Right cardiac atrium (tissue), 5 donors: ENCODE data around the gene ZNF91. TPM values are rescaled to one million over a fixed set of nuclear protein-coding genes. Genes with fewer than 3 reads are reported as not detected.
A peak's percentile ranks its signal among the peaks of the same experiment; 100 is the strongest.
"Not testable (repeated sequence)": the region's sequence is repeated elsewhere in the genome, so short reads cannot be mapped to it uniquely, and the experiment has no call there.

Experiments used
- ATAC-seq, 2 donors: fragments of 200-7000 bp; cut with Tn5 transposase; one replicate each; pipeline versions ENCODE4 v1.8.0 to v1.9.1; 2020; ENCODE audit warnings: moderate library complexity in 2 of 2, mild to moderate bottlenecking in 1 of 2
- DNase-seq, 3 donors: peaks; one replicate each; pipeline ENCODE4 v3.0.0-alpha.2; 2020
- H3K27ac ChIP-seq: one replicate; pipeline ENCODE4 v1.5.1; 2013; ENCODE audit warnings: mild to moderate bottlenecking, low read length, control low read depth, moderate library complexity
- H3K27me3 ChIP-seq: one replicate; pipeline ENCODE4 v1.6.1; 2013; ENCODE audit not compliant: control insufficient read depth, insufficient read depth
- H3K4me1 ChIP-seq: one replicate; pipeline ENCODE4 v1.6.1; 2013; ENCODE audit warnings: low read length; ENCODE audit not compliant: control insufficient read depth, insufficient read depth
- H3K4me3 ChIP-seq: one replicate; pipeline ENCODE4 v1.5.1; 2013; ENCODE audit warnings: low read length, control low read depth
- H3K9me3 ChIP-seq: one replicate; pipeline ENCODE4 v1.6.1; 2013; ENCODE audit warnings: low read length; ENCODE audit not compliant: control insufficient read depth
- WGBS: extraction: QIAGEN DNeasy Blood & Tissue Kit; methylation state at CpG from one replicate; pipeline ENCODE4 v1.1.7; 2013; 5-methylcytosine and 5-hydroxymethylcytosine counted together
- intact Hi-C, 4 donors: fragments of 100-400 bp; cut with DNase I; formaldehyde crosslinking; loops; one replicate each; pipeline versions ENCODE4 v1.11.0 to v1.14.0; 2022 to 2023
- long read RNA-seq, 4 donors: library from polyadenylated mRNA; unstranded; transcript quantifications; one replicate each; pipeline ENCODE4 v2.0.0, GENCODE V29; 2020 to 2021
- polyA plus RNA-seq: library from polyadenylated mRNA; stranded (reverse); fragments of 200-250 nt; gene quantifications from one replicate; pipeline ENCODE4 v1.2.3, GENCODE V29; 2013
- total RNA-seq, 4 donors: library from RNA; stranded (reverse); fragmentation: NEBNext Ultra II Directional; extraction: Animal tissue kit (Norgen Biotek cat#: 25700); gene quantifications; one replicate each; pipeline ENCODE4 v1.2.1, GENCODE V29; 2021
- donor health status: healthy with polysubstance abuse.
- donor health status: DM: no; HTN: yes; CAD: no.
- donor health status: DM: no; HTN: no; CAD: no.
- donor health status: DM: no; HTN: yes; CAD: no; lungs with severe emphysema.
- donor health status: DM: yes; HTN: yes; CAD: no.

Gene ZNF91
- total RNA-seq (100 to 1,000 TPM in 3 of 4 donors, 10 to 100 TPM in 1; 94.4 to 170 (median 139) TPM), polyA plus RNA-seq (19.9 TPM)
- long read RNA-seq, donor 1, full-length matches to known transcripts, result 16 of 46 reads
- long read RNA-seq, donor 1, partial matches to known transcripts, result 1 of 46 reads
- long read RNA-seq, donor 1, other reads (novel, unspliced or antisense), result 29 of 46 reads
- long read RNA-seq, donor 2, full-length matches to known transcripts, result 10 of 18 reads
- long read RNA-seq, donor 2, partial matches to known transcripts, result 0 of 18 reads
- long read RNA-seq, donor 2, other reads (novel, unspliced or antisense), result 8 of 18 reads
- long read RNA-seq, donor 3, full-length matches to known transcripts, result 12 of 65 reads
- long read RNA-seq, donor 3, partial matches to known transcripts, result 1 of 65 reads
- long read RNA-seq, donor 3, other reads (novel, unspliced or antisense), result 52 of 65 reads
- long read RNA-seq, donor 4, full-length matches to known transcripts, result 4 of 13 reads
- long read RNA-seq, donor 4, partial matches to known transcripts, result 1 of 13 reads
- long read RNA-seq, donor 4, other reads (novel, unspliced or antisense), result 8 of 13 reads

- ATAC-seq (peak; percentile 99), DNase-seq (peak; percentile 96 to 98 (median 97))
- Histone ChIP-seq H3K27ac (peak within 1 kb of the TSS; percentile 89), H3K4me3 (peak within 1 kb of the TSS; percentile 91), H3K9me3 (no peaks in the 10 kb centered on the region), H3K27me3 (no peaks in the 10 kb centered on the region), H3K4me1 (peaks cover 2% of the 10 kb centered on the region)
- WGBS, result 0% methylated on average over 32 of the region's 32 CpGs
- intact Hi-C loops, result loop anchor here in 1 of 4 donors (10.0 kb wide), 1 partner anchor 120 kb away; no protein-coding TSS in a partner anchor
Measured at GRCh38 chr19:23395041-23395721, at the start of gene ZNF91. Gene ZNF91, minus strand, starts transcription at chr19:23395471. Its CDS starts 117 bp downstream, at chr19:23395354.

- Histone ChIP-seq H3K27me3 (no peaks in the 10 kb centered on the region), H3K27ac (no peak overlapping the region), H3K9me3 (no peaks in the 10 kb centered on the region), H3K4me1 (no peaks in the 10 kb centered on the region), H3K4me3 (no peak overlapping the region)
- DNase-seq, result no peak
- ATAC-seq, result no peak
- WGBS, result 67% methylated on average over 9 of the region's 9 CpGs
- intact Hi-C loops, result no loop called here
Measured at GRCh38 chr19:23440791-23441190, 45.5 kb upstream of the ZNF91 start.

GRCh38 chr19:23440207-23440606, 44.9 kb upstream of the ZNF91 start:
- H3K4me3 ChIP-seq, result no peak overlapping the region
- H3K27ac ChIP-seq, result no peak overlapping the region
- H3K27me3 ChIP-seq, result no peaks in the 10 kb centered on the region
- H3K4me1 ChIP-seq, result no peaks in the 10 kb centered on the region
- H3K9me3 ChIP-seq, result no peaks in the 10 kb centered on the region
- no peak for DNase-seq
- intact Hi-C loops, result no loop called here
- no peak for ATAC-seq
- 84% methylated on average over 9 of the region's 9 CpGs for WGBS

GRCh38 chr19:23439623-23440022, 44.4 kb upstream of the ZNF91 start:
- no peak for ATAC-seq
- intact Hi-C loops, result no loop called here
- no peak overlapping the region for H3K27ac ChIP-seq
- H3K9me3 ChIP-seq, result no peaks in the 10 kb centered on the region
- no peaks in the 10 kb centered on the region for H3K4me1 ChIP-seq
- 88% methylated on average over 8 of the region's 8 CpGs for WGBS
- H3K4me3 ChIP-seq, result no peak overlapping the region
- no peaks in the 10 kb centered on the region for H3K27me3 ChIP-seq
- no peak for DNase-seq

- Histone ChIP-seq H3K4me1 (no peaks in the 10 kb centered on the region), H3K4me3 (no peak overlapping the region), H3K9me3 (no peaks in the 10 kb centered on the region), H3K27ac (no peak overlapping the region), H3K27me3 (no peaks in the 10 kb centered on the region)
- DNase-seq (no peak), ATAC-seq (no peak)
- 62% methylated on average over 4 of the region's 4 CpGs for WGBS
- intact Hi-C loops, result no loop called here
Measured at GRCh38 chr19:23437901-23438300, 42.6 kb upstream of the ZNF91 start.

- H3K27me3 ChIP-seq, result no peaks in the 10 kb centered on the region
- intact Hi-C loops, result no loop called here
- no peaks in the 10 kb centered on the region for H3K9me3 ChIP-seq
- 83% methylated on average over 4 of the region's 4 CpGs for WGBS
- no peak overlapping the region for H3K4me3 ChIP-seq
- no peak for DNase-seq
- no peaks in the 10 kb centered on the region for H3K4me1 ChIP-seq
- no peak overlapping the region for H3K27ac ChIP-seq
- no peak for ATAC-seq
Measured at GRCh38 chr19:23436944-23437343, 41.7 kb upstream of the ZNF91 start.

- WGBS, result 76% methylated on average over 4 of the region's 4 CpGs
- Histone ChIP-seq H3K9me3 (no peaks in the 10 kb centered on the region), H3K4me3 (no peak overlapping the region), H3K27me3 (no peaks in the 10 kb centered on the region), H3K27ac (no peak overlapping the region), H3K4me1 (no peaks in the 10 kb centered on the region)
- intact Hi-C loops, result no loop called here
- DNase-seq, result no peak
- no peak for ATAC-seq
Measured at GRCh38 chr19:23436318-23436717, 41.0 kb upstream of the ZNF91 start.

- no peak for ATAC-seq
- Histone ChIP-seq H3K27me3 (no peaks in the 10 kb centered on the region), H3K4me3 (no peak overlapping the region), H3K4me1 (no peaks in the 10 kb centered on the region), H3K27ac (no peak overlapping the region), H3K9me3 (no peaks in the 10 kb centered on the region)
- WGBS, result 56% methylated on average over 5 of the region's 5 CpGs
- DNase-seq, result no peak
- intact Hi-C loops, result no loop called here
Measured at GRCh38 chr19:23420824-23421223, 25.6 kb upstream of the ZNF91 start.

- H3K27me3 ChIP-seq, H3K4me3 ChIP-seq, H3K4me1 ChIP-seq, intact Hi-C loops, ATAC-seq, DNase-seq, H3K27ac ChIP-seq, H3K9me3 ChIP-seq: not testable (repeated sequence)
- 94% methylated on average over 37 of the region's 38 CpGs for WGBS
Measured at GRCh38 chr19:23419261-23419660, 24.0 kb upstream of the ZNF91 start.

- intact Hi-C loops, result no loop called here
- Histone ChIP-seq H3K4me3 (peak overlapping the region; percentile 8), H3K9me3 (no peaks in the 10 kb centered on the region), H3K27ac (no peak overlapping the region), H3K4me1 (no peaks in the 10 kb centered on the region), H3K27me3 (no peaks in the 10 kb centered on the region)
- under 1% methylated on average over 33 of the region's 33 CpGs for WGBS
- peak; percentile 94 to 96 for ATAC-seq
- DNase-seq, result peak; percentile 52 to 66 (median 63)
Measured at GRCh38 chr19:23415561-23416191, 20.4 kb upstream of the ZNF91 start.

GRCh38 chr19:23415034-23415433, 19.8 kb upstream of the ZNF91 start:
- ATAC-seq, result no peak
- WGBS, result 23% methylated on average over 13 of the region's 13 CpGs

More at GRCh38 chr19:23415034-23415433, 19.8 kb upstream of the ZNF91 start:
- H3K9me3 ChIP-seq, result no peaks in the 10 kb centered on the region
- H3K4me3 ChIP-seq, result no peak overlapping the region
- no peaks in the 10 kb centered on the region for H3K4me1 ChIP-seq
- H3K27ac ChIP-seq, result no peak overlapping the region
- DNase-seq, result no peak
- intact Hi-C loops, result no loop called here
- H3K27me3 ChIP-seq, result no peaks in the 10 kb centered on the region
